Transverse colon (tissue), 4 donors: ENCODE results near the gene CCL3.

Source experiments
- POLR2A ChIP-seq: fragments of 450-650 bp; IDR thresholded peaks from one replicate; pipeline ENCODE4 v1.6.1; 2016; ENCODE audit warnings: antibody characterized with exemption, mild to moderate bottlenecking, moderate library complexity
- POLR2AphosphoS5 ChIP-seq, 3 donors: sonication (generic); formaldehyde crosslinking; IDR thresholded peaks; one replicate each; pipeline ENCODE4 v1.6.1; 2016; ENCODE audit warnings: antibody characterized with exemption in 3 of 3
- TF ChIP-seq, protein P1 (sequence below), 5 experiments: fragments of 200-600 bp in 3 of 5; fragments of 450-650 bp in 2 of 5; sonication (generic) in 3 of 5; IDR thresholded peaks; 1 replicate in 2 of 5; 2 replicates in 3 of 5; pipeline ENCODE4 v1.5.1; 2016 to 2017; ENCODE audit warnings: antibody characterized with exemption in 5 of 5, inconsistent platforms in 3 of 5, mild to moderate bottlenecking in 2 of 5, moderate library complexity in 1 of 5

- no peak for TF ChIP-seq POLR2A
- TF ChIP-seq, protein P1, sequence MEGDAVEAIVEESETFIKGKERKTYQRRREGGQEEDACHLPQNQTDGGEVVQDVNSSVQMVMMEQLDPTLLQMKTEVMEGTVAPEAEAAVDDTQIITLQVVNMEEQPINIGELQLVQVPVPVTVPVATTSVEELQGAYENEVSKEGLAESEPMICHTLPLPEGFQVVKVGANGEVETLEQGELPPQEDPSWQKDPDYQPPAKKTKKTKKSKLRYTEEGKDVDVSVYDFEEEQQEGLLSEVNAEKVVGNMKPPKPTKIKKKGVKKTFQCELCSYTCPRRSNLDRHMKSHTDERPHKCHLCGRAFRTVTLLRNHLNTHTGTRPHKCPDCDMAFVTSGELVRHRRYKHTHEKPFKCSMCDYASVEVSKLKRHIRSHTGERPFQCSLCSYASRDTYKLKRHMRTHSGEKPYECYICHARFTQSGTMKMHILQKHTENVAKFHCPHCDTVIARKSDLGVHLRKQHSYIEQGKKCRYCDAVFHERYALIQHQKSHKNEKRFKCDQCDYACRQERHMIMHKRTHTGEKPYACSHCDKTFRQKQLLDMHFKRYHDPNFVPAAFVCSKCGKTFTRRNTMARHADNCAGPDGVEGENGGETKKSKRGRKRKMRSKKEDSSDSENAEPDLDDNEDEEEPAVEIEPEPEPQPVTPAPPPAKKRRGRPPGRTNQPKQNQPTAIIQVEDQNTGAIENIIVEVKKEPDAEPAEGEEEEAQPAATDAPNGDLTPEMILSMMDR (IDR thresholded peaks at IDR 0.05), result no peak
- TF ChIP-seq POLR2AphosphoS5 (IDR thresholded peaks at IDR 0.05), result no peak
Observed at GRCh38 chr17:36060816-36061215, 29.1 kb downstream of the CCL3 start.
